ENCODE results near the gene TRPV6. TPM values are rescaled to one million over a fixed set of nuclear protein-coding genes. Genes with fewer than 3 reads are reported as not detected.

TRPV6 gene
- 10 to 100 TPM; 11.2 to 16.9 (median 14.1) TPM for polyA plus RNA-seq (ENCODE audit: insufficient read length in 3 of 3)
- long read RNA-seq, donor 1, partial matches to known transcripts, result 0 of 1 reads
- long read RNA-seq, donor 1, other reads (novel, unspliced or antisense), result 0 of 1 reads
- long read RNA-seq, donor 2, partial matches to known transcripts, result 0 of 1 reads
- long read RNA-seq, donor 2, other reads (novel, unspliced or antisense), result 0 of 1 reads
- long read RNA-seq, donor 3, result 0 reads
- long read RNA-seq, donor 4, partial matches to known transcripts, result 0 of 3 reads
- long read RNA-seq, donor 4, other reads (novel, unspliced or antisense), result 0 of 3 reads
- long read RNA-seq, donor 5, result 0 reads
- long read RNA-seq, donor 6, result 0 reads
- long read RNA-seq, donor 7, result 0 reads
- long read RNA-seq, donor 8, result 0 reads
- long read RNA-seq, donor 9, result 0 reads
- long read RNA-seq, donor 10, result 0 reads
- long read RNA-seq, donor 11, result 0 reads
- long read RNA-seq, donor 12, full-length matches to known transcripts, result 1 of 1 reads
- long read RNA-seq, donor 12, partial matches to known transcripts, result 0 of 1 reads
- long read RNA-seq, donor 12, other reads (novel, unspliced or antisense), result 0 of 1 reads
- long read RNA-seq, donor 13, partial matches to known transcripts, result 0 of 1 reads
- long read RNA-seq, donor 13, other reads (novel, unspliced or antisense), result 0 of 1 reads
- long read RNA-seq, donor 14, result 0 reads
- long read RNA-seq, donor 15, partial matches to known transcripts, result 0 of 1 reads
- long read RNA-seq, donor 15, other reads (novel, unspliced or antisense), result 0 of 1 reads
- long read RNA-seq, donor 16, result 0 reads

DNA sequence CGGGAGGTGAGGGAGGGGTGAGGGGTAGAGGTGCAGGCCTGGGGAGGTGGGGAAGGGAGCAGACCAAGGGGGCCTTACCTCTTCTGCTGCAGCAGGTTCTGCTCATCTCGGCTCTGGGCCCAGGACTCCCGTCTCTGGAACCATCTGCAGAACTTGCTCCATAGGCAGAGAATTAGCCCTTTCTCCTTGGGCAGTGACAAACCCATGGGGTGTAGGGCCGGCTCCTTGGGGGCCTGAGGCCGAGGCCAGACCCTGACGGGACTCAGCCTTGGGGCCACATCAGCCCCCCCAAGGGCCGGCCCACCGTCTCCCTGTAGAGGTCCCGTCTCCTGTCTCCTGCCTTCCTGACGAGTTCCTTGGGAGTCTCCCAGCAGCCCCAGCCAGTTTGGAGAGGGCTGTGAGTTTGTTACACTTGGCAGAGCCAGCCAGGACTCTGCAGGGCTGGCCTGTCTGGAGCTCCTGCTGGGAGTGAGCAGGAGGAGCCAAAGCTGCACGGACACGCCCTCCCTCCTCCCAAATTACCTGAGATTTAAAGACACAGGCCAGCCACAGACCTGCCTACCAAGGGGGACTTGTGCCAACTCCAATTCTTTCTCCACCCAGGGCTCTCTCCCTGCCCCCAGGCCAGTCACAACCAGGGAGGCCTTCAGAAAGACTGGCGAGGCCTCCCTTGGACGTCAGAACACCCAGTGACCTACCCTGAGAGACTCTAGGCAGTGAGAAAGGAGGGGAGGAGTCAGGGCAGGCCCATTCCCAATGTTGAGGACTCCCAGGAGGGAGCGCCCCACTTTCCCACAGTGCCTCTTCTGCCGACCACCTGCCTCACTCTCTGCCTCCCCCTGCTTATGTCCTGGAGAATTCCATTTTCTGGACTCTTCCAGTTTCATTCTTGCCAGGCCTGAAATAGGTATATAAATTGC is at the start of gene TRPV6:
TRPV6 (minus strand) TSS at position 435 of the 920 bp plus-strand sequence.
- DNase-seq, result peak; percentile 34

- DNase-seq, result no peak
Measured at GRCh38 chr7:142934056-142934455, 48.5 kb upstream of the TRPV6 start.

- DNase-seq, result no peak
Measured at GRCh38 chr7:142933624-142934023, 48.1 kb upstream of the TRPV6 start, which contains the start of gene TRPV5. Gene TRPV5 (minus strand): TSS chr7:142933746. CDS start chr7:142933459, 287 bp downstream.

- no peak for DNase-seq
Measured at GRCh38 chr7:142933092-142933475, 47.5 kb upstream of the TRPV6 start.

- no peak for DNase-seq
Measured at GRCh38 chr7:142932386-142933091, 47.0 kb upstream of the TRPV6 start.

- no peak for DNase-seq
Measured at GRCh38 chr7:142930126-142930730, 44.7 kb upstream of the TRPV6 start.

DNA sequence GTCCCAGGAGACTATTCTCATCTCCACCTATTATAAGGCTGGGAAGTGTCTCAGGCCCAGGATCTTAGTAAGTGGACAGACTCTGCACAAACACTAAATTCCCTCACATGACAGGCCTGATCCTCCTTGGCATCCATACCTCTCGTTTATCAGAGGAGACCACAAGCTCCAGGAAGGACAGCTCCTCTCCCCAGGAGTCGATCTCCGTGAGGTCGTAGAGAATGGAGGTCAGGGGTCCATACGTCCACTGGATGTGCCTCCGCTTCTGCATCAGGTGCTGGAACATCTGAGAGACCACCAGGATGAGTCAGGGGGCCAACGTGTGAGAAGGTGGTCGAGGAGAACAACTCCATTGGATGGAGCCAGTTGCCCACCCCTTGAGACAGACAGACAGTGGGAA is 42.4 kb upstream of the TRPV6 start:
- DNase-seq, result no peak

- DNase-seq, result no peak
Measured at GRCh38 chr7:142927085-142927745, 41.7 kb upstream of the TRPV6 start.

GRCh38 chr7:142925413-142925812 is 39.9 kb upstream of the TRPV6 start:
- no peak for DNase-seq

DNA sequence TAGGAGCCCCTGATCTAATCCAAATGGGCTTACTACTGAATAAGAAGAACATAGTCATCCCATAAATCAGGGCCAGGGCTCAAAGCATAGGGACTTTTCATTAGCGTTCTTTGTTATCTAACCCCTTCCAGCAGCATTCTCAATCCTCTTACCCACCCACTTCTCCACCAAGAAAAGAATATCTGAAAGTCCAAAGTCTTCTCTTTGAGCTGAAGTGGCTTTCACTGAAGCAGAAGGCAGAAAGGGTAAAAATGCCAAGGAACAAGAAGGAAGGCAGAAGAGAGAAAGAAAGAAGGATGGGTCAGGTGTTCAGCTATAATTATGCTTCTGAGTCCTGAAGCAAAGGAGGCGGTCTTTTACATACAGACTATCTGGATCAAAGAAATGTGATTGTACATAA is 37.8 kb upstream of the TRPV6 start:
- DNase-seq, result no peak

- DNase-seq, result no peak
Measured at GRCh38 chr7:142919656-142920055, 34.1 kb upstream of the TRPV6 start.

GRCh38 chr7:142918901-142919300 is 33.4 kb upstream of the TRPV6 start:
- no peak for DNase-seq

DNA sequence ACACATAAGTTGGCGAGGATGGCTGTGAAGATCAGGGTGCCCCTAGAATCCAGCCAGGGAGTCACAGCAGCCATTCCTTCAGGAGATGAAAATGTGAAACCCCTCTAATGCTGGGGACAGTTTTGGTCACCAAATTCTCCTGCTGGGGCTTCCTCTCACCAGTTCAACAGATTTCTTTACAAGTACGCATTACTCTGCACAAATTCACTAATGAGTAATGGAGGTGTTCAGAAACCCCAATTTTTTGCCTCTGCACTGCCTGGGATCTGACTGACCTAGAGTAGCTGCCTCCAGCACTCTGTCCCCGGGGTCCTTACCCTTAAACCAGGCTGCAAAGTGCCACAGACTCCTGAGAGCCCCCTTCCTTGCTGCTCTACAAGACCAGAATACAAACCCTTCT is 31.9 kb upstream of the TRPV6 start:
- no peak for DNase-seq

DNA sequence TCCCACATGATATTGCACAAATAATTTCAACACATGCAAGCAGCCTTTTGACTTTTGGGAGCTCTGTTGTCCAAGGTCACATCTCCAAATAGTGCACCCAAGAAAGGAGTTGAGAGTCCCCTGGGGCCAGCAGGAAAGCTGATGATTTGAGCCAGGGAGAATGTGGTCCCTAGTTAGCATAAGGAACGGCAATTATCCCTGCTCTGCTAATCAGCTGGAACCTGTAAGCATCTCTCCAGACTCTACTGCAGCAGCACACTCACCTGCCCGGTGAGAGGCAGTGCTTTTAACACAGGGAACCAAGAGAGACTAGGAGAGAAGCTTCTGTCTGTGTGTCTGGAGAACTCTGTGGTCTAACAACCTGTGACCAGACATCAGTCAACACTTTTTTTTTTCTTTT is 31.0 kb upstream of the TRPV6 start:
- DNase-seq, result peak; percentile 31

DNA sequence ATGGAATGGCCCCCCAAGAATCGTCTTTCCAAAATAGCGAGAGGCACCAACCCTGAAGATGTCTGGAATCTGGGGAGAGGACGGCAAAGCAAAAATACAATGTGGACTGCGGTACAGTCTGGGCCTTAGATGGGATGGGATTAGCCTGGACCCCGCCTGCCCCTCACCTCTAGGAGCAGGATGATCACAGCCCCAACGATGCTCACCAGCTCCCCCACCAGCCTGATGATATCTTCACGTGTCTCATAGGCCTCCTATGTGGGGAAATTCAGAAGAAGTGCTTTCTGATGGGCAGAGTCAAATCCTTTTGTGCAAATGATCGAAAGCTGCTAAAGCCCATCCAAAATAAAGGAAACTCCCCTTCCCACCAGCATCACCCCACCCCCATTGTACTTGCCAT is 29.8 kb upstream of the TRPV6 start:
- DNase-seq, result no peak

- no peak for DNase-seq
Measured at GRCh38 chr7:142914121-142914520, 28.6 kb upstream of the TRPV6 start.

DNA sequence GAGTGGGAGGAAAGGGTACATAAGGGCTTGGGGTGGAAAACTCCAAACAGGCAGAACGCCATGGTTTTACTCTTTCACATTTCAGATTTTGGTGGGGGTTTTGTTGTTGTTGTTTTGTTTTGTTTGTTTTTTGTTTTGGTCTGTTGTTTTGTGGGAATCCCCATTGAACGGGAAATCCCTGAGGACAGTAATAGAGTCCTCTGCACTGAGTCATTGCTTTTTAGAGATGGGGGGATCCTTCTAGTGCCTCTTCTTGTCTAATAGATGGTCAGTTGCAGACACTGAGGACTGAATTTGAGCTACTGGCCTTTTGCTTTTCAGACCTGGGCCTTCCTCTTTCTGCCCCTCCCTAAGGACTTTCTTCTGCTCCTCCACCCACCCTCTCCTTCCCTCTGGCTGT is 28.0 kb upstream of the TRPV6 start:
- DNase-seq, result no peak

GRCh38 chr7:142913051-142913450 is 27.5 kb upstream of the TRPV6 start:
- no peak for DNase-seq

DNA sequence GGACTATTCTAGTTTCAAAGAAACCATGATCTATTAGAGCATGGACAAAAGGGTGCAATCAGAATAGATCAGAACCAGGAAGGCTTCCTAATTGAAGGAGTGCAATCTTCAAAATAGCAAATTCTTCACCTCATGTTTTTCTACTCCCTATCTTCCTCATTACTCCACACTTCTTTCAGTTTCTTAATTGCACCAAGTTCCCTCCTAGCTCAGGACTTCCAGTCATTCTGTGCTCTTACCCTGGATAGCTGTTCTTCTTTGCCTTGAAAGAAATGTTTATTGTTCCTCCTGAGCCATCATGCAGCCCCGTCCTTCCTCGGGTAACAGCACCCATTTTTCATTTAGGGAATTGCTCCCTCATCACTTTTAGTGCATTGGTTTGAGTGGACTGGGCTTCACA is 24.9 kb upstream of the TRPV6 start:
- DNase-seq, result no peak

- DNase-seq, result no peak
Measured at GRCh38 chr7:142910031-142910433, 24.5 kb upstream of the TRPV6 start.
